Measurements from ENCODE around the gene RNF220.

DNA sequence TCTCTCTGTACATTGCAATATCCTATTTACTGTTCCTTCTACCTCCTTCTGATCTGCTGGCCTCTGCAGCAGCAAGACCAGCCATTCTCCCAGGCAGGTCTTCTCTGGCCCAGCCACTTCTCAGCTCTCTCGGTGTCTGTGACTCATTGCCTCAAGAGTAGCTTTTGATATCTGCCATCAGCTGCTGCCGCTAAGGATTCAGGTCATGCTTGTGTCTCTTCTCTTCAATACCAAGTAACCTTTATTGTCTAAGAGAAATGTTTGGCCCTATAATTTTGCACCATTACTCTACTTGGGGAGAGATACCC, 167.5 kb downstream of the RNF220 start:
- TF ChIP-seq EZH2phosphoT487 (IDR thresholded peaks at IDR 0.05; ENCODE audit: borderline replicate concordance, low read length) = no peak
- TF ChIP-seq, protein P1, sequence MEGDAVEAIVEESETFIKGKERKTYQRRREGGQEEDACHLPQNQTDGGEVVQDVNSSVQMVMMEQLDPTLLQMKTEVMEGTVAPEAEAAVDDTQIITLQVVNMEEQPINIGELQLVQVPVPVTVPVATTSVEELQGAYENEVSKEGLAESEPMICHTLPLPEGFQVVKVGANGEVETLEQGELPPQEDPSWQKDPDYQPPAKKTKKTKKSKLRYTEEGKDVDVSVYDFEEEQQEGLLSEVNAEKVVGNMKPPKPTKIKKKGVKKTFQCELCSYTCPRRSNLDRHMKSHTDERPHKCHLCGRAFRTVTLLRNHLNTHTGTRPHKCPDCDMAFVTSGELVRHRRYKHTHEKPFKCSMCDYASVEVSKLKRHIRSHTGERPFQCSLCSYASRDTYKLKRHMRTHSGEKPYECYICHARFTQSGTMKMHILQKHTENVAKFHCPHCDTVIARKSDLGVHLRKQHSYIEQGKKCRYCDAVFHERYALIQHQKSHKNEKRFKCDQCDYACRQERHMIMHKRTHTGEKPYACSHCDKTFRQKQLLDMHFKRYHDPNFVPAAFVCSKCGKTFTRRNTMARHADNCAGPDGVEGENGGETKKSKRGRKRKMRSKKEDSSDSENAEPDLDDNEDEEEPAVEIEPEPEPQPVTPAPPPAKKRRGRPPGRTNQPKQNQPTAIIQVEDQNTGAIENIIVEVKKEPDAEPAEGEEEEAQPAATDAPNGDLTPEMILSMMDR (IDR thresholded peaks at IDR 0.05; ENCODE audit: low read depth, low read length, poor library complexity, severe bottlenecking) = no peak
